HG03066 (cell line): ENCODE data around the gene CPT1C.
A peak's percentile ranks its signal among the peaks of the same experiment; 100 is the strongest.

Experiments used
- ATAC-seq: cut with Tn5 transposase; IDR thresholded peaks from one replicate; pipeline ENCODE4 v1.9.1; 2021; ENCODE audit warnings: low read depth; ENCODE audit not compliant: unreplicated experiment

Gene CPT1C

DNA sequence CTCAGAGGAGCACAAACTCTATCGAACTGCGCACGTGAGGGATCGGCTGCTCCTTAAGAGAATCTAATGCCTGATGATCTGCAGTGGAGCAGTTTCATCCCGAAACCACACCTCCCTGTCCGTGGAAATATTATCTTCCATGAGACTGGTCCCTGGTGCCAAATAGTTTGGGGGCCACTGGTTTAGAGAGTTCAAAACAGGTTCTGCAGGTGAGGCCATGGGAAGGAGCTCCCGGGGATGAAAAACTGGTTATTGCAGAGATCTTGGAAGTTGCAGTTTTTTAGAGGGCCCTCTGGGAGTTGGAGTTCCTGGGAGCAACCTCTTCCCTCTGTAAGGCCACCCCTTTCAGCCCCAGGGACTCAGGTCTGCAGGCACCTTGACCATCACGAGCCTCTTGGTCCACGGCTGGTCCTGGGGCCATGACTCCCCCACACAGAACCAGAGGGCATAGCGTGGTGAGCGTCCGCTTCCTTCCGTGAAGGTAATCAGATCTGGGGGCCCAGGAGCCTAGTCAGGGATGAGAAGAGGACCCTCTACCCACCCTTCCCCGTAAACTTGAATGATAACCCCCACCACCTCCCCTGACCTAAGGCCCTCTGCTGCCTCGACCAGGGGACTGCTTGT is 30.5 kb upstream of the CPT1C start:
- ATAC-seq = no peak

DNA sequence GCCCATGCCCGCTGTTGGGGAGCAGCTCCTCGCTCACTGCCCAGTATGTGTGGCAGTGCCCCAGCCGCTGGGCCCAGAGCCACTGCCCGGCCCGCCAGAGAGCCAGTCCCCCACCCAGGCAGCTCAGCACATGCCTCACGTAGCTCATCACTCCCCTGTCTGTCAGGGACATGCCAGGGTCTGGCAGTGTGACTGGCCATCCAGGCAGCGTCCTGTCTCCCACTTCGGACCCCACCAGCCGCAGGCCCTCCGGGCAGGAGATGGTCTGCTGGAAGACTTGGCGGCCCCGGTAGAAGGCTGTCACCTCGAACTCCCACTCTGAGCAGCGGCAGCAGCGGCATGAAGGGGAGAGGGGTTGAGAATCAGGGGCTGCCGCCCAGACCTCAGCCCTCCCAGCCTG is 28.9 kb upstream of the CPT1C start:
- no peak for ATAC-seq

DNA sequence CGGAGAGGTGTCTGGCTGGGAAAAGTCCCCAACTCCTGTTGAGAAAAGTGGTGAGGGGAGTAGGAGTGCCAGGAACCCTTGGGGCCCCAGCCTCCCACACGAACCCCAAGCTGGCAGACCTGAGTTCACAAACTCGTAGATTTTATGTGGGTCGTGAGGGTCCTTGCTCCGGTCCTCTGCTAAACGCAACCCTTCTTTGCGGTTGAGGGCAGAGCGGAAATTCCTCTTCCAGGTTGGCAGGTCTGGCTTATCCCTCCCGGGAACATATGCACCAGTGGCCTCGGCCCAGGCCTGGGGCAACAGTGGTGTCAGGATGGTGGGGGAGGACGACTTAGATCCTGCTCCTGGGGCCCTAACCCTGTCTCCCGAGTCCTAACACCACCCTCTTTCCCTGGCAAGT is 27.7 kb upstream of the CPT1C start:
- no peak for ATAC-seq

GRCh38 chr19:49664171-49665035 is 26.5 kb upstream of the CPT1C start:
- ATAC-seq = no peak

DNA sequence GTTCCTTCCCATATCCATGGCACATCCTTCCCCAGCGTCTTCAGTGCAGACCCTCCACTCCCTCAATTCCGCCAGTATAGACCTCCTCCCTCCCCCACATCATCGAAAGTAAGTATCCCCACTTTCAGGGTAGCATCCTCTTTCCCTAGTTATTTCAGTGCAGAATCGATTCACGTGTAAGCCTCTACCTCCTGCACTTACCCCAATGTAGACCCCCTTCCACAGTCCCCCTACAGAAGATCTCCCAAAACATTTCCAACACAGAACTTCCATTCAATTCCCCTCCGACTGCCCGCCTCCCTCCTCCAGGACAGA is 25.9 kb upstream of the CPT1C start:
- no peak for ATAC-seq

DNA sequence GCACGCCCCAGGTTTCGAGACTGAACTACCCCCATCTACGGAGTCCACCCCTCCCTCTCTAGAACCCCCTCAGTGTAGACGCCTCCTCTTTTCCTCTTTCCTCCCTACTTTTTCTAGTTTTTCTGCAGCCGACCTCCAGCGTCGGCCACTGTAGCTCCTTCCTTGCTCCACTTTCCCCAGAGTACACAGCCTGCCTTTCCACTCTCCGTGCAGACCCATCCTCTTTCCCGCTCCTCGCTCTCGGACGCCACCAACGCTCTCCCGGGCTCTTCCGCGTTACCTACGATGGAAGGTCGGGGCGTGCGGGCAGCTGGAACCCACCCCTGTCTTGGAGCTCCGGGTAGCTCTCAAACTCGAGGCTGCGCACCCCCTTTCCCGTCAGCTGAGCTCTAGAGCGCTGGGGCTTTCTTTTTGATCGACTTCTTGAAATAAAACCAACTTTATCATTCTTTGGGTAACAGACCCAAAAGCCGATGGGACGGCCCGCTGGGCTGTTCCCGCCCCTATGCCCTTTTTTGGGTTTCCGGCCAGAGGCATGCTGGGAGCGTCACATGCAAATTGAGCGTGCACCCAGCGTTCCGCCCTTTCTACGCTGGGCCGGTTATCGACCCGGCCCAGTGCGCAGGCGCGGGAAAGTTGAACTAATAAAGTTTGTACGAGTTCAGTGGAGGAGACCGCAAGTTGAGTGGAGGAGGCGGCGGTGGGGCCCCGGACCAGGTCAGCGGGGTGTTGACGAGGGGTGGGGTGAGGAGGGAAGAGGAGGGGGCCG is 25.4 kb upstream of the CPT1C start, which contains the start of the genes BCL2L12 and IRF3:
TSS of gene BCL2L12 (plus strand) at position 583 of the 769 bp plus-strand sequence. CDS start 760 bp downstream, outside the sequence.
TSS of gene IRF3 (minus strand) at position 507 of the 769 bp plus-strand sequence. CDS start 1,019 bp downstream, outside the sequence.
- peak; percentile 77 for ATAC-seq

GRCh38 chr19:49666120-49666444 is 24.8 kb upstream of the CPT1C start:
- ATAC-seq = no peak

- no peak for ATAC-seq
These were observed 23.4 kb upstream of the CPT1C start for GRCh38 chr19:49667473-49667872.

DNA sequence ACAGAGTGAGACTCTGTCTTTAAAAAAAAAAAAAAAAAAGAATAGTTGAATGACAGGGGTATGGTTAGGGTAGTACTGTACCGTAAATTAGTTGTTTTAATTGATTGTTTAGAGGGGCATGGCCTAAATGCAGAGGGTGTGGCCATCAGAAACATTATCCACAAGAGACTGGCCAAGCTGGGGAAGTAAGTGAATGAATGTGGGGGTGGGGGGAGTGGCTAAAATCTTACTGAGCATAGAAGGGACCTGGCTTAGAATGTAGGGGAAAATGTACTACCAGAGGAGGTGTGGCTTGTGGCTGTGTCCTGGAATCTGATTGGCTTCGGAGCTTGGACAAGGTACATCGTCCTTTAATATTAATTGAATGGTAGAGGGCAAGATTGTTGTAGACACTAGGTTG is 21.4 kb upstream of the CPT1C start:
- no peak for ATAC-seq

GRCh38 chr19:49672131-49672919 is 18.6 kb upstream of the CPT1C start:
- no peak for ATAC-seq

GRCh38 chr19:49676136-49676783 is 14.7 kb upstream of the CPT1C start:
- ATAC-seq = peak; percentile 21

DNA sequence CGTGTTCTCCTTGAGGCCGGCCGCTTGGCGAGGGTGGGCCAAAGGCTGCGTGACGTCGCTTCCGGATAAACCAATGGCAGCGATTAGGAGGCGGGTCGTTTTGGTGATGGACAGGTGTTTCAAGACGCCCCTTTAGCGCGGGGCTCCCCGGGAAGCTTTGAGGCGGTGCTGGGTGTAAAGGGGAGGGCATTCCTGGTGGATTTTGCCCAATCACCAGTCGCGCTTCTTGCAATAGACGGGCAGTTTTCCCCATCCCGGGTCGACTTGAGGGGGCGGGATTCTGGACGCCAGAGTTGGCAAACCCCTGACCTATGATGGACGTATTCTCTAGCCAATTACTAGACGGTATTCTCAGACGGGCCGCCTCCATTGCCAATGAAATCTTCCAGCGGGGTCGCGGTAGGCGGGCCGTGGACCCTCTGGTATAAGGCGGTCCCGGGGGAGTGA is 14.1 kb upstream of the CPT1C start:
- peak; percentile 63 for ATAC-seq

GRCh38 chr19:49677231-49677900 is 13.6 kb upstream of the CPT1C start, which contains the start of gene PRMT1:
Gene PRMT1 (plus strand): TSS chr19:49677271. CDS start chr19:49677281, 10 bp downstream.
- ATAC-seq = no peak

DNA sequence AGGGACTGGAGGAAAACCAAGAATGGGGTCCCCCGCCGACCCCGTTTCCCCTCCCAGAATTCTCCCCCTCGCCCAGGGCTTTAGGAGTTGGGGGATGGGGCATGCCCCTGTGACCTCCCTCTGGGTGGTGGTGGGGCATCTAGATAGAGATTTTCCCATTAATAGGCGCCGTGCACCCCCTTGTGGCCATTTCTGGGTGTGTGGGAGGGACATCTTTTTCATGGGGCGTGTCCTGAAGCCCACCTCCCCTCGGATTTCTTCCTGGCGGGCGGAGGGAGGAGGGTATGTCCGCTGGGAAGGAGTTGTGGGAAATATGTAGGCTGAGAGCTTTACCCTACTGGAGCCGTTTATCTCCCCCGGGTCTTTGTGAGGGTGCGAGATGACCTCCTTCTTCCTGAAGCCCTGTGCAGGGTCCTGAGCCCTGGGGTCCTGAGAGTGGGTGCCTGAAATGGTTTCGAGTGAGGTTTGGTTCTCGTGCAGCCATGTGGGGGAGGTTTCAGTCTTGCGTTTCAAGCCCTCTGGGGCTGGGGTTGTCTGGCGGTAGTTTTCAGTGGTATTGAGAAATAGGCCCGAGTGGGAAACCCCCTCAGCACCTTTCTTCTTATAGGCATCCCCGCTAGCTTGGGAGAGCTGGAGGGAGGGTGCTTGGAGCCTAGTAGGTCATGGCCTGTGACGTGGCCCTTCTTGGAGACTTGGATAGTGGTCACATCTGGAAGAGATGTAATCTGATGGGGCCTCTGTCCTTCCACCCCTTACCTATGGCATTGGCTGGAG is 12.8 kb upstream of the CPT1C start:
- no peak for ATAC-seq

- ATAC-seq = no peak
These were observed 11.7 kb upstream of the CPT1C start for GRCh38 chr19:49678985-49679770.

DNA sequence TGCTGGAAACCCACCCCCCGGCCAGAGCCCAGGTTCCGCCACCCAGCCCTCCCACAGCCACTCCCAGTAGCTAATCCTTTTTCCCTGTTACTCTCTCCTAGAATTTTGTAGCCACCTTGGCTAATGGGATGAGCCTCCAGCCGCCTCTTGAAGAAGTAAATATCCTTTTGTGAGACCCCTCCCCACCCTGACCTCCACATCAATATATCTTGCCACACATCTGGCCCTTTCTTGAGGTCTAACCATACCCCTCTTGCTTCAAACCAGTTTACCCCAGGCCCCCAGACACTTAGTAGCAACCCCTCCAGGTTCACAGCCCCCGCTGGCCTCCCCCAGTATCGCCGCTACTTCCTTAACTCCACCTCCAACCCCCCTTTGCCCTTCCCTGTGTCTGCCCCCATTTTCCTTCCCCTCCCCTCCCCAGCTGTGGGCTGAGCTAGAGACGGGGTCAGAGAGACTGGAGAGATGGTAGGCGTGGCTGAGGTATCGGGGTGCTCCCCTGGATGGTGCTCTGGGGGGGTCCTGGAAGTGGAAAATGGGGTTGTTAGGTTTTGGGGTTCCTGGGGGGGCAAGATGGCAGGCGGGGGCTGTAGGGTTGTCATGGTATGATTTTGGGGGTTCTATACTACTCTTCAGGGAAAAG is 11.0 kb upstream of the CPT1C start:
- no peak for ATAC-seq
